Measurements from ENCODE around the gene S100A13. TPM values are rescaled to one million over a fixed set of nuclear protein-coding genes. Genes with fewer than 3 reads are reported as not detected.

The S100A13 gene
- 171 to 189 TPM (median 177 TPM) in 5 replicates for total RNA-seq (2022; extraction: Qiagen RNA extraction)

GRCh38 chr1:153626904-153627714, at the start of gene S100A13:
S100A13 (minus strand) TSS chr1:153627505; CDS start chr1:153626472, 1,033 bp downstream.

GRCh38 chr1:153670859-153671627, 43.7 kb upstream of the S100A13 start, which contains the start of gene ILF2:
ILF2 (minus strand) TSS chr1:153670993; CDS start chr1:153670922, 71 bp downstream.

GRCh38 chr1:153658400-153659174, 31.3 kb upstream of the S100A13 start, which contains the start of gene SNAPIN:
SNAPIN (plus strand) TSS chr1:153658703; CDS start chr1:153658744, 41 bp downstream.

GRCh38 chr1:153633754-153634665, 6.7 kb upstream of the S100A13 start, which contains the start of gene CHTOP:
CHTOP (plus strand) TSS chr1:153634066; CDS start chr1:153636589, 2,523 bp downstream.

GRCh38 chr1:153627715-153628626, 666 bp upstream of the S100A13 start, which contains the start of gene S100A1:
S100A1 (plus strand) TSS chr1:153628434; CDS start chr1:153630522, 2,088 bp downstream.

GRCh38 chr1:153616144-153616916, 11.0 kb downstream of the S100A13 start, which contains the start of gene S100A14:
S100A14 (minus strand) TSS chr1:153616325; CDS start chr1:153615858, 467 bp downstream.

GRCh38 chr1:153612755-153613331, 14.5 kb downstream of the S100A13 start, which contains the start of gene S100A16:
S100A16 (minus strand) TSS chr1:153613137; CDS start chr1:153608151, 4,986 bp downstream.

Other genes starting within 250 kb of the S100A13 start
- gene S100A8, start 236.4 kb downstream of the S100A13 start, total RNA-seq (2022; extraction: Qiagen RNA extraction), result not detected in 5 replicates
- gene S100A7A, start 211.0 kb downstream of the S100A13 start, total RNA-seq (2022; extraction: Qiagen RNA extraction), result not detected in 5 replicates
- gene S100A7, start 166.9 kb downstream of the S100A13 start, total RNA-seq (2022; extraction: Qiagen RNA extraction), result not detected in 5 replicates
- 3,320 to 3,871 TPM (median 3,675 TPM) in 5 replicates for gene S100A6, start 91.5 kb downstream of the S100A13 start, total RNA-seq (2022; extraction: Qiagen RNA extraction)
- 0.88 to 1.2 TPM (median 1.0 TPM) in 5 replicates for gene S100A5, start 86.6 kb downstream of the S100A13 start, total RNA-seq (2022; extraction: Qiagen RNA extraction)
- gene S100A4, start 81.7 kb downstream of the S100A13 start, total RNA-seq (2022; extraction: Qiagen RNA extraction), result 1,598 to 1,843 TPM (median 1,619 TPM) in 5 replicates
- 110 to 126 TPM (median 119 TPM) in 5 replicates for gene S100A3, start 78.2 kb downstream of the S100A13 start, total RNA-seq (2022; extraction: Qiagen RNA extraction)
- 18.7 to 33.7 TPM (median 27.4 TPM) in 5 replicates for gene S100A2, start 61.7 kb downstream of the S100A13 start, total RNA-seq (2022; extraction: Qiagen RNA extraction)
- 479 to 567 TPM (median 534 TPM) in 5 replicates for gene S100A16, start 14.4 kb downstream of the S100A13 start, total RNA-seq (2022; extraction: Qiagen RNA extraction)
- 0.23 to 0.66 TPM (median 0.46 TPM) in 5 replicates for gene S100A14, start 11.2 kb downstream of the S100A13 start, total RNA-seq (2022; extraction: Qiagen RNA extraction)
- 0.22 to 1.2 TPM (median 0.87 TPM) in 5 replicates for gene S100A1, start 929 bp upstream of the S100A13 start, total RNA-seq (2022; extraction: Qiagen RNA extraction)
- gene CHTOP, start 6.6 kb upstream of the S100A13 start, total RNA-seq (2022; extraction: Qiagen RNA extraction), result 69.2 to 85.3 TPM (median 78.7 TPM) in 5 replicates
- gene SNAPIN, start 31.2 kb upstream of the S100A13 start, total RNA-seq (2022; extraction: Qiagen RNA extraction), result 52.2 to 59.6 TPM (median 55.8 TPM) in 5 replicates
- gene ILF2, start 43.5 kb upstream of the S100A13 start, total RNA-seq (2022; extraction: Qiagen RNA extraction), result 253 to 292 TPM (median 262 TPM) in 5 replicates
- 1.6 to 2.8 TPM (median 2.6 TPM) in 5 replicates for gene NPR1, start 51.2 kb upstream of the S100A13 start, total RNA-seq (2022; extraction: Qiagen RNA extraction)
- gene INTS3, start 100.5 kb upstream of the S100A13 start, total RNA-seq (2022; extraction: Qiagen RNA extraction), result 17.0 to 22.0 TPM (median 20.2 TPM) in 5 replicates
- 1.1 to 2.0 TPM (median 1.5 TPM) in 5 replicates for gene SLC27A3, start 147.9 kb upstream of the S100A13 start, total RNA-seq (2022; extraction: Qiagen RNA extraction)

Measured in A549 treated with AZD2906 at 1 μM for 4 hours (cell line).